ENCODE data around the gene ZNF837. TPM values are rescaled to one million over a fixed set of nuclear protein-coding genes. Genes with fewer than 3 reads are reported as not detected.

Gene ZNF837
- total RNA-seq, 2 experiments from 2014 or later, result 1.7 to 1.9 TPM

DNA sequence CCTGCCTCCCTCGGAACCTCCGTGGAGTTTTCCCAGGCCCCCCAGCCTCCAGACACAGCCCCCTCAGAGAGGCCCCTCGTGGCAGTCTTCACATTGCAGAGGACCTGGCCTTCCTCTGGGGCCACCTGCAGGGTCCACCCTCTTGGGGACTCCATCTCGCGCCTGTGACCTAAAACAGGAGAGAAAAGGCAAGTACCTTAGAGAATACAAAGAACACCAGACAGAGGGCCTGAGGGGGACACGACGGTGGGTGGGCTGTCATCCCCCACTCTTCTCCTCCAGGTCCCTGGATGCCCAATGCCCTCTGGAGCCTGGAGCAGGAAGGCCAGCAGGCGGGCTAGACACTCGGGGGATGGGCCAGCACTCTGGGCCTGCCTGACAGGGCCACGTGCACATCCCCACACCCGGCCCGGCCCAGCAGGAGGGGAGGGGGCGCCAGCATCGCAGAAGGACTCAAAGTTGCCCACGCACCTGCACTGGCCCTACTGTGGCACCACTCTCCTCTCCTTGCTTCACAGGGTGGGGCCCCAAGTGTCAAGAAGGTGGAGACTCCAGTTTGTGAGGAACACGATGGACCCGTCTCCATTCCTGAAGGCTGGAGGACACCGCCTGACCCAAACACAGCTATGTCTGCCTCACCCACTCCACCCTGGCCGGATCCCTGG is 23.2 kb downstream of the ZNF837 start:
- no peak for DNase-seq
- H3K36me3 Mint-ChIP-seq (ENCODE audit: low read depth), result no peaks in the 10 kb centered on the region
- no peak overlapping the region for H3K4me3 Mint-ChIP-seq
- no peak overlapping the region for H3K27ac Mint-ChIP-seq
- CTCF ChIA-PET, result no interaction called here
- H3K9me3 Mint-ChIP-seq, result no peaks in the 10 kb centered on the region
- intact Hi-C loops (cut with micrococcal nuclease), result no loop called here
- H3K27me3 Mint-ChIP-seq (ENCODE audit: low read depth), result no peaks in the 10 kb centered on the region
- H3K4me1 Mint-ChIP-seq (ENCODE audit: low read depth), result peaks cover 18% of the 10 kb centered on the region

DNA sequence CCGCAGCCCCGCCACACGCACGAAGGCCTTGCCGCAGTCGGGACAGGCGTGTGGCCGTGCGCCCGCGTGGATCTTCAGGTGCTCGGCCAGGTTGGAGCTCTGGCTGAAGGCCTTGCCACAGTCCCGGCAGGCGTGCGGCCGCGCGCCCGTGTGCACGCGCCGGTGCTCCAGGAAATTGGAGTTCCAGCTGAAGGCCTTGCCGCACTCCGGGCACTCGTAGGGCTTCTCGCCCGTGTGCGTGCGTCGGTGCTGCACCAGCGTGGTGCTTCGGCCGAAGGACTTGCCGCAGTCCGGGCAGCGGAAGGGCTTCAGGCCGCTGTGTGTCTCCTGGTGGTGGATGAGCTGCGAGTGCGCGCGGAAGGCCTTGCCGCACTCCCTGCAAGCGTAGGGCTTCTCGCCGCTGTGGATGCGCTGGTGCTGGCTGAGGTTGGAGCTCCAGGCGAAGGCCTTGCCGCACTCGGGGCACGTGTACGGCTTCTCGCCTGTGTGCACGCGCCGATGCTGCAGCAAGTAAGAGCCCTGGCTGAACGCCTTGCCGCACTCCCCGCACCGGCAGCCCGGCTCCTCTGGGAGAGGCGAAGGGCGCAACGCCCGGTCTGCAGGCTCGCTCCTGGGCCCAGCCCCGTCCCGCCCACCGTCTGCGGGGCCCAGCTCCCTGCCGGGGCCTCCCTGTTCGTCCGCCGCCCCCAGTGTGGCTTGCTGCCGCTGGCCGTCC is 23.9 kb downstream of the ZNF837 start:
- Mint-ChIP-seq H3K27ac (no peak overlapping the region), H3K4me3 (no peak overlapping the region)

GRCh38 chr19:58355908-58356765 is 24.7 kb downstream of the ZNF837 start:
- no peak overlapping the region for H3K27ac Mint-ChIP-seq
- H3K9me3 Mint-ChIP-seq, result no peaks in the 10 kb centered on the region
- H3K36me3 Mint-ChIP-seq (ENCODE audit: low read depth), result peaks cover 4% of the 10 kb centered on the region
- H3K27me3 Mint-ChIP-seq (ENCODE audit: low read depth), result peaks cover 2% of the 10 kb centered on the region
- peak; percentile 32 for DNase-seq
- H3K4me1 Mint-ChIP-seq (ENCODE audit: low read depth), result peaks cover 15% of the 10 kb centered on the region
- CTCF ChIA-PET, result no interaction called here
- intact Hi-C loops (cut with micrococcal nuclease), result no loop called here
- peak overlapping the region; percentile 9 for H3K4me3 Mint-ChIP-seq

More for the DNA sequence above, 23.9 kb downstream of the ZNF837 start:
- H3K4me1 Mint-ChIP-seq (ENCODE audit: low read depth), result peaks cover 17% of the 10 kb centered on the region
- no peak for DNase-seq
- no peaks in the 10 kb centered on the region for H3K9me3 Mint-ChIP-seq
- intact Hi-C loops (cut with micrococcal nuclease), result no loop called here
- CTCF ChIA-PET, result no interaction called here
- H3K27me3 Mint-ChIP-seq (ENCODE audit: low read depth), result no peaks in the 10 kb centered on the region
- H3K36me3 Mint-ChIP-seq (ENCODE audit: low read depth), result peaks cover 2% of the 10 kb centered on the region

GRCh38 chr19:58355215-58355796 is 25.5 kb downstream of the ZNF837 start:
- Mint-ChIP-seq H3K4me1 (ENCODE audit: low read depth) (peaks cover 15% of the 10 kb centered on the region), H3K9me3 (no peaks in the 10 kb centered on the region), H3K36me3 (ENCODE audit: low read depth) (peaks cover 4% of the 10 kb centered on the region), H3K4me3 (no peak overlapping the region), H3K27me3 (ENCODE audit: low read depth) (peaks cover 2% of the 10 kb centered on the region), H3K27ac (no peak overlapping the region)
- CTCF ChIA-PET, result no interaction called here
- DNase-seq, result no peak
- intact Hi-C loops (cut with micrococcal nuclease), result no loop called here

DNA sequence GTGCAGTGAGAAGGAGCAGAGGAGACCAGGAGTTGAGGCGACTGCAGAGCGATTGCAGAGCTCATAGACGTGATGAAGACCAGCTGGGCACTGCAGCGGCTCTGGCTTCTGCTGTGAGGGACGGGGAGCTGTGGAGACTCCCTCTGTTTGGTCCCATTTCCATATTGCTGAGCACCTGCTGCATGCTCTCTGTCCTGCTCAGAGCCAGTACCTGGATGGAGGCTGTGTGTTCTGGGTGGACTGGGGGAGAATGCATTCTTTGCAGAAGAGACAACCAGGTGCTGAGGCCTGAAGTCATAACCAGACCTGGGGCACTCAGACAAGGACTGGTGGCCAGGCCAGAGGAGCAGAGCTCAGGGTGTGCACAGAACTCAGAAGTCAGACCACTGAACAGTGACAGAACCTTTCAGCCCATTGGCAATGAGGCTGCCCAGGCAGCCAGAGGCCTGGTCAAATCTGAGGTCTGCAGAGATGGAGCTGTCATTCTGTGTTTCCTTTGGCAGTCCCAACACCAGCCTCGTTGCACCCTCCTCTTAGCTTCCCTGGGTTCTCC is 26.3 kb downstream of the ZNF837 start:
- CTCF ChIA-PET, result no interaction called here
- Mint-ChIP-seq H3K9me3 (no peaks in the 10 kb centered on the region), H3K27me3 (ENCODE audit: low read depth) (peaks cover 4% of the 10 kb centered on the region), H3K36me3 (ENCODE audit: low read depth) (peaks cover 6% of the 10 kb centered on the region), H3K4me1 (ENCODE audit: low read depth) (peaks cover 17% of the 10 kb centered on the region), H3K27ac (no peak overlapping the region), H3K4me3 (no peak overlapping the region)
- no peak for DNase-seq
- intact Hi-C loops (cut with micrococcal nuclease), result no loop called here

DNA sequence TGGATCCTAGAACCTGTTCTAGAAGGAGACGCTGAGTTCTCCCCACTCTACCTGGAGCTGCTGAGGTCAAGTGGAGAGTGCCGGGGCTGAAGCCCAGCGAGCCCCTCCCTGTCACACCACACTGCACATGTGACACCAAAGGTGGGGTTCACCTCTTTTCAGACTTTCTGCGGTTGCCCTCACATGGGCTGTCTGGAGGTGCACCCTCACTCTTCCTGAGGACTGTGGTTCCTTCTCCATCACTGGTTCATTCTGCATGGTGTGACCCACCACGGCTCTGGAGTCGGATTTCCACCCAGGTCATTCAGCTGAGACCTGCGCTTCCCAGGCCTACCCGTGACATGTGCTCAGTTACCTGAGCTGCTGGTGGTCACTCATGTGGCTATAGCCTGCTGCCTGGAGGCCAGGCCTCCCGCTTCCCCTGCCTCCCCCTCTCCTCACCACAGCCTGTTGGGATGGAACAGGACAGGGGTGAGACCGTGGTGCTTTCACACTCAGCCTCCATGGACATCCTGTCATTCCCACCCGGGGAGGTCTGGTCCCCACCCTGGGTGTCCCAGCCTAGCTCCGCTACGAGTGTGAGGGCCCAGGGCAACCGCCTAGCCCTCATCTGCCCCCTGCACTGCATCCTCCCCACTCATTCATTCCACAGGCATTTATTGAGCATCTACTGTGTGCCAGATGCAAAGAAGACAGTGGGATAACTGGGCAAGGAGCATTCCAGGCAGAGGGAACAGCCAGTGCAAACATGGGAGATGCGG is 26.9 kb downstream of the ZNF837 start:
- H3K36me3 Mint-ChIP-seq (ENCODE audit: low read depth), result peaks cover 9% of the 10 kb centered on the region
- intact Hi-C loops (cut with micrococcal nuclease), result no loop called here
- H3K9me3 Mint-ChIP-seq, result no peaks in the 10 kb centered on the region
- no peak for DNase-seq
- H3K4me1 Mint-ChIP-seq (ENCODE audit: low read depth), result peaks cover 20% of the 10 kb centered on the region
- no peak overlapping the region for H3K27ac Mint-ChIP-seq
- CTCF ChIA-PET, result no interaction called here
- no peak overlapping the region for H3K4me3 Mint-ChIP-seq
- peaks cover 5% of the 10 kb centered on the region for H3K27me3 Mint-ChIP-seq (ENCODE audit: low read depth)

- CTCF ChIA-PET, result no interaction called here
- DNase-seq, result no peak
- Mint-ChIP-seq H3K27ac (no peak within 1 kb of the TSS), H3K9me3 (no peaks in the 10 kb centered on the region), H3K4me1 (ENCODE audit: low read depth) (peaks cover 26% of the 10 kb centered on the region), H3K27me3 (ENCODE audit: low read depth) (peaks cover 5% of the 10 kb centered on the region), H3K4me3 (no peak within 1 kb of the TSS), H3K36me3 (ENCODE audit: low read depth) (peaks cover 9% of the 10 kb centered on the region)
- intact Hi-C loops (cut with micrococcal nuclease), result no loop called here
Observed at GRCh38 chr19:58352760-58353671, 27.8 kb downstream of the ZNF837 start, which contains the start of gene A1BG. Gene A1BG, minus strand, starts transcription at chr19:58353492. Its CDS starts 55 bp downstream, at chr19:58353437.

DNA sequence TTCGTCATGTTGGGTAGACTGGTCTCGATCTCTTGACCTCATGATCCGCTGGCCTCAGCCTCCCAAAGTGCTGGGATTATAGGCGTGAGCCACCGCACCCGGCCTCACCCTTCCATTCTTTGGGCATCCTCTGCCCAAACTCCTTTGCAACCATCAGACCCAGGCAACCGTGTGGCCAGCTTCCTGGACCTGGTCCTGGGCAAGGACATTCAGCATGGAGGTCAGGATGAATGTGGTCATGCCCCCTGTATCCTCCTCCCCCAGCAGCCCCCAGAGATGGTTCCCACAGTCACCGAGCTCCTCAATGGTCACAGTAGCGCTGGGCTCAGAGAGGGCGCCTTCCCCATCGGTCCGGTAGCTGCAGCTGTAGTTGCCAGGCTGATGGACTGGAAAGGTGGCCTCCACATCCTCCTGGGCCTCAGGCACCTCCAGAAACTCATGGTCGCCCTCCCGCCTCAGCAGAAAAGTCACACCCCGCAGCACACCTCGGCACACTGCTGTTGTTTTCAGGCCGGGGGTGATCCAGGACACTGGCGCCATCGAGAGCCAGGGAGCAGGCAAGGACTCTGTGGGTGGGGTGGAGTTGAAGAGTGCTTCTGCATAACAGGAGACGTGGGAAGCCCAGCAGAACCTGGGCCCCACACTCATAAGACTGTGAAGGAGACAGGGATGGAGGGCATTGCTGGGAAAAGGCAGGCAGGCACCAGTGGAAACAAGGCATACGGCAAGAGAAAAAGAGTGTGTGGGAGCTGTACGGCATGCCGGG is 28.7 kb downstream of the ZNF837 start:
- H3K4me3 Mint-ChIP-seq, result no peak overlapping the region
- no peaks in the 10 kb centered on the region for H3K9me3 Mint-ChIP-seq
- peaks cover 5% of the 10 kb centered on the region for H3K27me3 Mint-ChIP-seq (ENCODE audit: low read depth)
- CTCF ChIA-PET, result no interaction called here
- intact Hi-C loops (cut with micrococcal nuclease), result no loop called here
- no peak for DNase-seq
- peaks cover 27% of the 10 kb centered on the region for H3K4me1 Mint-ChIP-seq (ENCODE audit: low read depth)
- H3K36me3 Mint-ChIP-seq (ENCODE audit: low read depth), result peaks cover 9% of the 10 kb centered on the region
- H3K27ac Mint-ChIP-seq, result no peak overlapping the region

DNA sequence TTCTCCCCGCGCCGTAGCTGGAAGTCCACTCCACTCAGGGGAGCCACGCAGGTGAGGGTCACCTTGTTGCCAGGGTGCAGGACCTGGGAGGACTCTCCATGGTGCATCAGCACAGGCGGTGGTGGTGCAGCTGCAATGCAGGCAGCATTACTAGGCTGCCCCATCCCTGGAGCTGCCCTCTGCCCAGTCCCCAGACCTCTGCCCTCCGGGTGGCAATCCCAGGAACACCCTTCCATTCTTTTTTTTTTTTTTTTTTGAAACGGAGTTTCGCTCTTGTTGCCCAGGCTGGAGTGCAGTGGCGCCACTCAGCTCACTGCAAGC is 29.3 kb downstream of the ZNF837 start:
- peaks cover 28% of the 10 kb centered on the region for H3K4me1 Mint-ChIP-seq (ENCODE audit: low read depth)
- H3K9me3 Mint-ChIP-seq, result no peaks in the 10 kb centered on the region
- peaks cover 9% of the 10 kb centered on the region for H3K36me3 Mint-ChIP-seq (ENCODE audit: low read depth)
- intact Hi-C loops (cut with micrococcal nuclease), result no loop called here
- no peak overlapping the region for H3K27ac Mint-ChIP-seq
- peaks cover 5% of the 10 kb centered on the region for H3K27me3 Mint-ChIP-seq (ENCODE audit: low read depth)
- no peak overlapping the region for H3K4me3 Mint-ChIP-seq
- no peak for DNase-seq
- CTCF ChIA-PET, result no interaction called here

DNA sequence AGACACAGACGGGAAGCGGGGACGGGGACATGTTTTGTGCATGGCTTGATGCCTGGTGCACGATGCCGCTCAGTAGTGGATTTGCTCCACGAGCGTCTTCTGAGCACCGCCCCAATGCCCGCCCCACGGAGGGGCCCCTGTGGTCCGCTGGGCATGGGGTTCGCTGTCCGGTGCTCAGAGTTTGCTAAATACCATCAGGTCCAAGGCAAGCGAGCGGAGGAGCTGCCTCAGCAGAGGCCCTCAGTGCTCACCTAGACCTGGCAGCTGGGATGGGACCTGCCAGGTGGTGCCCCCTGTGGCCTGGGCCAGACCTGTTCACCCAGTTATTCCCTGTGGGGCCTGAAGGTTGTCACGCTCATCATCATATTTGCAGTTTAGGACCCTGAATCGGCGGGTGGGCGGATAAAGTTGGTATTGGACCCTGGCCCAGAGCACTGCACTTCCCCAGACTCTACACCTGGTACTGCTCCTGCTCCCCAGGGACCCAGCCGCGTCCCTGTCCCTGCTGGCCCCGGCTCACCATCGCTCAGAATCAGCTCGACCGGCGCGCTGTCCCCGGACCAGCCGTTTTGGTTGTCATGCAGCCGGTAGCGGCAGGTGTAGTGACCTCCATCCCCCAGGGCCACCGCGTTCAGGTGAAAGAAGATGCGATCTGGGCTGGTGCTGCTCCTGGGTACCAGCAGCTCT is 29.8 kb downstream of the ZNF837 start:
- Mint-ChIP-seq H3K27me3 (ENCODE audit: low read depth) (peaks cover 5% of the 10 kb centered on the region), H3K9me3 (no peaks in the 10 kb centered on the region), H3K36me3 (ENCODE audit: low read depth) (peaks cover 9% of the 10 kb centered on the region), H3K4me3 (no peak overlapping the region), H3K4me1 (ENCODE audit: low read depth) (peaks cover 25% of the 10 kb centered on the region), H3K27ac (no peak overlapping the region)
- CTCF ChIA-PET, result no interaction called here
- no peak for DNase-seq
- intact Hi-C loops (cut with micrococcal nuclease), result no loop called here

All from activated naive CD4-positive, alpha-beta T cell treated with anti-CD3 and anti-CD28 coated beads for 36 hours (primary cell).